Endothelial cell of umbilical vein (primary cell): ENCODE measurements around the gene FCER2. TPM values are rescaled to one million over a fixed set of nuclear protein-coding genes. Genes with fewer than 3 reads are reported as not detected.

Experiments
- BruUV-seq: library from RNA; stranded (reverse); fragments of 400-500 nt; replicated peaks from 2 replicates; lab custom pipeline; 2021; lab: Mats Ljungman, UMichigan
- CTCF ChIA-PET: fragments of 300-600, 350-600 bp; sonication (Branson Sonifier 250); formaldehyde crosslinking; loops from one replicate; lab custom pipeline; 2021; ENCODE audit warnings: antibody characterized with exemption, inconsistent platforms; lab: Charles Lee
- POLR2A ChIA-PET: fragments of 300-600, 350-600 bp; sonication (Branson Sonifier 250); formaldehyde crosslinking; loops from one replicate; lab custom pipeline; 2021; ENCODE audit warnings: antibody characterized with exemption, inconsistent platforms; lab: Charles Lee
- DNase-seq: peaks from one replicate; pipeline ENCODE4 v3.0.0-alpha.2; 2011; ENCODE audit warnings: low read depth, low spot score
- FAIRE-seq: peaks from 2 replicates; lab custom pipeline; 2011; peaks lifted over from hg19 to GRCh38; lab: Jason Lieb, UNC
- H2AFZ ChIP-seq: 2 replicates; pipeline ENCODE4 v1.6.0; 2012; ENCODE audit warnings: low read depth, low read length, control low read depth, inconsistent platforms
- H3K27ac ChIP-seq: 2 replicates; pipeline ENCODE4 v1.5.1; 2011; ENCODE audit warnings: low read depth, mild to moderate bottlenecking, control low read depth, low read length, moderate library complexity; ENCODE audit not compliant: insufficient read depth
- H3K27me3 ChIP-seq, 2 experiments: 2 replicates each; pipeline versions ENCODE4 v1.6.0 to v1.6.1; 2011; ENCODE audit warnings: low read length in 2 of 2, mixed read lengths in 1 of 2; ENCODE audit not compliant: control insufficient read depth in 2 of 2, insufficient read depth in 2 of 2
- H3K36me3 ChIP-seq, 2 experiments: 2 replicates in 1 of 2; 3 replicates in 1 of 2; pipeline ENCODE4 v1.5.1; 2011; ENCODE audit warnings: low read length in 2 of 2, mild to moderate bottlenecking in 1 of 2, moderate library complexity in 1 of 2; ENCODE audit not compliant: control insufficient read depth in 2 of 2, insufficient read depth in 2 of 2; ENCODE audit errors: extremely low read depth in 1 of 2
- H3K4me1 ChIP-seq: 3 replicates; pipeline ENCODE4 v1.5.1; 2011; ENCODE audit warnings: mild to moderate bottlenecking, low read length; ENCODE audit not compliant: control insufficient read depth, insufficient read depth; ENCODE audit errors: extremely low read depth
- H3K4me2 ChIP-seq: 2 replicates; pipeline ENCODE4 v1.6.1; 2011; ENCODE audit warnings: low read length, control low read depth, mixed read lengths; ENCODE audit not compliant: insufficient read depth
- H3K4me3 ChIP-seq, 3 experiments: fragments of 200-600 bp in 1 of 3; sonication (generic), shearing (Covaris generic) in 1 of 3; replicated peaks in 1 of 3; 2 replicates each; pipeline ENCODE4 v1.5.1; 2011 to 2016; ENCODE audit warnings: control low read depth in 3 of 3, low read length in 3 of 3, mild to moderate bottlenecking in 2 of 3, inconsistent platforms in 1 of 3, low read depth in 1 of 3, moderate library complexity in 1 of 3; ENCODE audit not compliant: insufficient read depth in 1 of 3
- H3K79me2 ChIP-seq: 2 replicates; pipeline ENCODE4 v1.6.0; 2012; ENCODE audit warnings: low read length, inconsistent platforms; ENCODE audit not compliant: control insufficient read depth, insufficient read depth
- H3K9ac ChIP-seq: replicated peaks from 2 replicates; pipeline ENCODE3; 2011; ENCODE audit warnings: low read length, control low read depth; ENCODE audit not compliant: insufficient read depth; ENCODE audit errors: extremely low read depth
- H3K9me1 ChIP-seq: replicated peaks from 3 replicates; pipeline ENCODE4 v1.6.0; 2011; ENCODE audit warnings: mild to moderate bottlenecking, low read length; ENCODE audit not compliant: control insufficient read depth, insufficient read depth; ENCODE audit errors: extremely low read depth
- H3K9me3 ChIP-seq: replicated peaks from 2 replicates; pipeline ENCODE4 v1.5.1; 2012; ENCODE audit warnings: low read length, inconsistent platforms; ENCODE audit not compliant: control insufficient read depth, insufficient read depth
- H4K20me1 ChIP-seq: replicated peaks from 2 replicates; pipeline ENCODE3; 2011; ENCODE audit warnings: mild to moderate bottlenecking, low read length; ENCODE audit not compliant: control insufficient read depth, insufficient read depth; ENCODE audit errors: extremely low read depth
- EZH2 ChIP-seq: IDR thresholded peaks from 2 replicates; pipeline ENCODE4 v1.6.1; 2012; ENCODE audit warnings: borderline replicate concordance, low read depth, mild to moderate bottlenecking, moderate library complexity, low read length, inconsistent platforms; ENCODE audit not compliant: severe bottlenecking
- FOS ChIP-seq: IDR thresholded peaks from 2 replicates; pipeline ENCODE4 v1.6.1; 2011; ENCODE audit warnings: mild to moderate bottlenecking, low read length, moderate library complexity, borderline replicate concordance; ENCODE audit not compliant: insufficient read depth
- GATA2 ChIP-seq: IDR thresholded peaks from 2 replicates; pipeline ENCODE4 v1.7.0; 2011; ENCODE audit warnings: low read depth, mild to moderate bottlenecking, moderate library complexity, mixed read lengths, low read length; ENCODE audit not compliant: insufficient read length, insufficient read depth
- JUN ChIP-seq: IDR thresholded peaks from 2 replicates; pipeline ENCODE4 v1.6.1; 2011; ENCODE audit warnings: borderline replicate concordance, low read depth; ENCODE audit not compliant: insufficient read length, insufficient read depth
- MYC ChIP-seq: IDR thresholded peaks from one replicate; pipeline ENCODE4 v1.6.1; 2011; ENCODE audit warnings: mild to moderate bottlenecking, low read depth, low read length
- POLR2A ChIP-seq: IDR thresholded peaks from 2 replicates; pipeline ENCODE4 v1.6.1; 2012; ENCODE audit warnings: low read depth, mild to moderate bottlenecking, control low read depth, low read length
- POLR2AphosphoS5 ChIP-seq: IDR thresholded peaks from 2 replicates; pipeline ENCODE4 v1.6.1; 2012; ENCODE audit warnings: low read depth, mild to moderate bottlenecking, control low read depth, low read length, moderate library complexity; ENCODE audit not compliant: insufficient read depth
- dilution Hi-C: fragments of 300-500 bp; cut with MboI; formaldehyde crosslinking; loops from one replicate; pipeline ENCODE4 v1.15.0; 2019; ENCODE audit warnings: low sequenced_read_pairs; ENCODE audit not compliant: extremely low pct_ligation_motif_present
- intact Hi-C: fragments of 100-400 bp; cut with micrococcal nuclease; formaldehyde crosslinking; loops from one replicate; pipeline ENCODE4 v1.10.0; 2022
- polyA plus RNA-seq, 4 experiments: library from polyadenylated mRNA; depleted of rRNA in 3 of 4; stranded (reverse) in 3 of 4; unstranded in 1 of 4; fragments of >200 nt; gene quantifications; 2 replicates each; pipeline versions ENCODE4 v1.2.1 to v1.2.3, GENCODE V29; 2011 to 2012; ENCODE audit warnings: missing spikeins in 1 of 4
- total RNA-seq: library from RNA; stranded (reverse); gene quantifications from 2 replicates; pipeline ENCODE4 v1.2.3, GENCODE V29; 2021
- TF ChIP-seq, protein P1 (sequence below): IDR thresholded peaks from 2 replicates; pipeline ENCODE4 v1.6.1; 2011; ENCODE audit not compliant: insufficient read depth, insufficient read length
- TF ChIP-seq, protein P2 (sequence below), 2 donors: IDR thresholded peaks; 1 replicate in 1 of 2; 2 replicates in 1 of 2; pipeline ENCODE4 v1.5.1; 2011; ENCODE audit warnings: low read length in 2 of 2, mild to moderate bottlenecking in 2 of 2, moderate library complexity in 2 of 2, control low read depth in 1 of 2, inconsistent platforms in 1 of 2, low read depth in 1 of 2; ENCODE audit not compliant: insufficient read depth in 1 of 2; ENCODE audit errors: extremely low read depth in 1 of 2

The FCER2 gene
- total and polyA plus RNA-seq, 2 donors (not counting 3 experiments of a cell fraction or from before 2014, with no cell fraction given): not detected

DNA sequence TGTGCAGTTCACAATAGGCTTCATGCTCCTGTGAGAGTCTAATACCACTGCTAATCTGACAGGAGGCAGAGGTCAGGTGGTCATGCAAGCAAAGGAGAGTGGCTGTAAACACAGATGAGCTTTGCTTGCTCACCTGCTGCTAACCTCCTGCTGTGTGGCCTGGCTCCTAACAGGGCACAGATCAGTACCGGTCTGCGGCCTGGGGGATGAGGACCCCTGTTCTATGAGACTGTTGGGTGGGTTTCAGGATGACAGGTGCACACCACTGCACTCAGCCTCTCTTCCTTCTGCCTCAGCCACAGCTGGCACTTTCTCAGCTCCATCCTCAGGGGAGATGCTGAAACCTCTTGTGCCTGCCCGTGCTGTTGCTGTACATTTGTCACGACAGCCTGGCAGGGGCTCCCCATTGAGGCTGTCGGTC is 20.3 kb upstream of the FCER2 start:
- Histone ChIP-seq H2AFZ (no peak overlapping the region), H4K20me1 (no peaks in the 10 kb centered on the region), H3K4me1 (no peaks in the 10 kb centered on the region), H3K36me3 (no peaks in the 10 kb centered on the region), H3K27me3 (peaks cover 0 to 2% of the 10 kb centered on the region in 2 experiments), H3K4me3 (no peak overlapping the region), H3K27ac (no peak overlapping the region), H3K9ac (no peak overlapping the region), H3K9me1 (no peaks in the 10 kb centered on the region), H3K79me2 (no peaks in the 10 kb centered on the region), H3K4me2 (no peak overlapping the region), H3K9me3 (no peaks in the 10 kb centered on the region)
- DNase-seq (no peak), FAIRE-seq (no peak)
- dilution Hi-C loops (no loop called here), intact Hi-C loops (no loop called here)
- no peak for TF ChIP-seq JUN
- no peak for TF ChIP-seq MYC
- TF ChIP-seq POLR2AphosphoS5: no peak
- TF ChIP-seq, protein P1, sequence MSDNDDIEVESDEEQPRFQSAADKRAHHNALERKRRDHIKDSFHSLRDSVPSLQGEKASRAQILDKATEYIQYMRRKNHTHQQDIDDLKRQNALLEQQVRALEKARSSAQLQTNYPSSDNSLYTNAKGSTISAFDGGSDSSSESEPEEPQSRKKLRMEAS: no peak
- no peak for TF ChIP-seq GATA2
- TF ChIP-seq POLR2A: no peak
- TF ChIP-seq, protein P2, sequence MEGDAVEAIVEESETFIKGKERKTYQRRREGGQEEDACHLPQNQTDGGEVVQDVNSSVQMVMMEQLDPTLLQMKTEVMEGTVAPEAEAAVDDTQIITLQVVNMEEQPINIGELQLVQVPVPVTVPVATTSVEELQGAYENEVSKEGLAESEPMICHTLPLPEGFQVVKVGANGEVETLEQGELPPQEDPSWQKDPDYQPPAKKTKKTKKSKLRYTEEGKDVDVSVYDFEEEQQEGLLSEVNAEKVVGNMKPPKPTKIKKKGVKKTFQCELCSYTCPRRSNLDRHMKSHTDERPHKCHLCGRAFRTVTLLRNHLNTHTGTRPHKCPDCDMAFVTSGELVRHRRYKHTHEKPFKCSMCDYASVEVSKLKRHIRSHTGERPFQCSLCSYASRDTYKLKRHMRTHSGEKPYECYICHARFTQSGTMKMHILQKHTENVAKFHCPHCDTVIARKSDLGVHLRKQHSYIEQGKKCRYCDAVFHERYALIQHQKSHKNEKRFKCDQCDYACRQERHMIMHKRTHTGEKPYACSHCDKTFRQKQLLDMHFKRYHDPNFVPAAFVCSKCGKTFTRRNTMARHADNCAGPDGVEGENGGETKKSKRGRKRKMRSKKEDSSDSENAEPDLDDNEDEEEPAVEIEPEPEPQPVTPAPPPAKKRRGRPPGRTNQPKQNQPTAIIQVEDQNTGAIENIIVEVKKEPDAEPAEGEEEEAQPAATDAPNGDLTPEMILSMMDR (IDR thresholded peaks at IDR 0.05; ENCODE audit: extremely low read depth in 1 of 2, insufficient read depth in 1 of 2, low read depth in 1 of 2, low read length in 2 of 2): no peak
- TF ChIP-seq EZH2: no peak
- no peak for TF ChIP-seq FOS
- ChIA-PET POLR2A (no interaction called here), CTCF (interaction anchor here (0.6 to 0.7 kb wide), 2 partner anchors 41 to 66 kb away, joined by 3 to 4 read pairs; partner anchors contain the start of gene TRAPPC5)
- BruUV-seq: no TSS peak
